ENCODE measurements around the gene SPATA32. TPM values are rescaled to one million over a fixed set of nuclear protein-coding genes. Genes with fewer than 3 reads are reported as not detected.

The SPATA32 gene
- total RNA-seq, 1 experiment from 2014 or later, result 0.81 TPM

- H3K79me1 ChIP-seq (ENCODE audit: insufficient read depth, low read depth, low read length, poor library complexity, severe bottlenecking), result no peaks in the 10 kb centered on the region
- no peak for TF ChIP-seq CTCF (conservative IDR thresholded peaks at IDR 0.05)
- H3K4me3 Mint-ChIP-seq, result no peak overlapping the region
- H3K27ac ChIP-seq (ENCODE audit: insufficient read length, low read depth, low read length), result no peak overlapping the region
- no peak overlapping the region for H3T11ph ChIP-seq (ENCODE audit: low read length)
- no peak overlapping the region for H3K9ac ChIP-seq (ENCODE audit: extremely low read depth, insufficient read length, low read length)
- H3K4ac ChIP-seq (ENCODE audit: low read depth, low read length), result no peak overlapping the region
- no peak overlapping the region for H3K23ac ChIP-seq (ENCODE audit: insufficient read length, low read depth, low read length)
- WGBS (ENCODE audit: extremely low coverage, insufficient read length, low lambda C conversion rate), result no CpG with 5 or more reads among the region's 7 CpGs
- no peak overlapping the region for H4K5ac ChIP-seq (ENCODE audit: insufficient read length, low read depth, low read length)
- no peaks in the 10 kb centered on the region for H3K9me3 ChIP-seq (ENCODE audit: control insufficient read depth, low read depth, low read length)
- no peak overlapping the region for H4K91ac ChIP-seq (ENCODE audit: insufficient read length, low read depth, low read length)
- H3K27me3 ChIP-seq (ENCODE audit: insufficient read depth, low read length), result no peaks in the 10 kb centered on the region
- H3K9me3 Mint-ChIP-seq, result no peaks in the 10 kb centered on the region
- peaks cover 8% of the 10 kb centered on the region for H3K27me3 Mint-ChIP-seq (ENCODE audit: low read depth)
- H3K36me3 Mint-ChIP-seq (ENCODE audit: insufficient read depth in 1 of 3, low read depth in 3 of 3), result peaks cover 9 to 15% (median 15%) of the 10 kb centered on the region in 3 experiments; a peak in 6 of 7 replicates
- H2BK20ac ChIP-seq (ENCODE audit: low read depth, low read length, poor library complexity, severe bottlenecking), result no peak overlapping the region
- no peaks in the 10 kb centered on the region for H3K79me2 ChIP-seq (ENCODE audit: insufficient read depth, low read length)
- no peak overlapping the region for H3K27ac Mint-ChIP-seq
- no peak overlapping the region for H3K4me2 ChIP-seq (ENCODE audit: insufficient read depth, insufficient read length, low read length)
- H2AK5ac ChIP-seq (ENCODE audit: insufficient read length, low read length), result no peak overlapping the region
- no peak overlapping the region for H2BK5ac ChIP-seq (ENCODE audit: insufficient read length, low read length)
- no peak overlapping the region for H2BK12ac ChIP-seq (ENCODE audit: insufficient read length, low read depth, low read length)
- peaks cover 4% of the 10 kb centered on the region; the same call in 1 of the 2 replicates for H3K4me1 ChIP-seq (ENCODE audit: insufficient read depth, low read length)
- no peak overlapping the region for H4K8ac ChIP-seq (replicated peaks; ENCODE audit: insufficient read length, low read depth, low read length)
- no peak overlapping the region for H3K14ac ChIP-seq (ENCODE audit: insufficient read depth, low read length)
- H2AFZ ChIP-seq (ENCODE audit: low read length), result no peak overlapping the region
- H3K56ac ChIP-seq (ENCODE audit: insufficient read length, low read depth, low read length), result no peak overlapping the region
- H3K23me2 ChIP-seq (ENCODE audit: insufficient read length, low read depth, low read length, poor library complexity, severe bottlenecking), result peaks cover 10% of the 10 kb centered on the region
- H3K4me1 Mint-ChIP-seq, result peaks cover 21 to 28% of the 10 kb centered on the region in 2 experiments
- H2BK15ac ChIP-seq (ENCODE audit: low read depth, low read length), result no peak overlapping the region
- no peak overlapping the region for H3K18ac ChIP-seq (ENCODE audit: insufficient read length, low read depth, low read length)
- no peak overlapping the region for H2BK120ac ChIP-seq (ENCODE audit: low read depth, low read length, poor library complexity, severe bottlenecking)
- DNase-seq, result no peak
- H4K20me1 ChIP-seq (ENCODE audit: control insufficient read depth, insufficient read depth, insufficient read length), result no peaks in the 10 kb centered on the region
These were observed 10.0 kb downstream of the SPATA32 start for GRCh38 chr17:45251931-45252330.
